GM23248 (cell line): ENCODE results near the gene TXNIP.

Experiments
- EZH2 ChIP-seq: fragments of 200-600 bp; sonication (generic); IDR thresholded peaks from 2 replicates; pipeline ENCODE4 v1.6.1; 2018; ENCODE audit warnings: antibody characterized with exemption, mild to moderate bottlenecking; ENCODE audit not compliant: insufficient read depth, poor library complexity, severe bottlenecking
- EZH2phosphoT487 ChIP-seq: fragments of 200-600 bp; sonication (generic); IDR thresholded peaks from 2 replicates; pipeline ENCODE4 v1.6.1; 2018; ENCODE audit warnings: antibody characterized with exemption, moderate library complexity, mild to moderate bottlenecking, low read depth; ENCODE audit not compliant: insufficient read depth

- no peak for TF ChIP-seq EZH2
- TF ChIP-seq EZH2phosphoT487 = no peak
Observed at GRCh38 chr1:145942871-145943270, 53.5 kb downstream of the TXNIP start.
